ENCODE measurements around the gene NEGR1. TPM values are rescaled to one million over a fixed set of nuclear protein-coding genes. Genes with fewer than 3 reads are reported as not detected.

Gene NEGR1
- total RNA-seq, 1 experiment from 2014 or later = 2.9 TPM

DNA sequence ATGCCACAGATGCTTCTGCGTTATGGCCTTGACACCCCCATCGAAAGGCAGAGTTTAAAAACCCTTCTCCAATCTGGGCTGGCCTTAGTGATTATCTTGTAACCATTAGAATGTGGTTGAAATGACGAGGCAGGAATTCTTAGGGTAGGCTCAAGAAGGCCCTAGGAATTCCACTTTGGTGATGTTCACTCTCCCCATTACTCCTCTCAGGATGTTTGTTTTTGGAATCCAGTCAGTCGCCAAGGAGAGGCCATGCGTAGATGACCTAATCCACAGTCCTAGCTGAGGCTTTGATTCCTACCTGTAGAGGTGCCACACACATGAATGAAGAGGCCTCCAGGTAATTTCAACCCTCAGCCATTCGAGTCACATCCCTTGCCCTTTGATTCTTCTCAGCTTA, 318.2 kb downstream of the NEGR1 start:
- Mint-ChIP-seq H3K36me3 (no peaks in the 10 kb centered on the region), H3K4me1 (peaks cover 19% of the 10 kb centered on the region), H3K9me3 (peaks cover under 1% of the 10 kb centered on the region), H3K27me3 (ENCODE audit: low read depth) (no peaks in the 10 kb centered on the region), H3K4me3 (no peak overlapping the region), H3K27ac (peak overlapping the region; percentile 64; the same call in 1 of the 2 replicates)
- ChIA-PET POLR2A (no interaction called here), CTCF (interaction anchor here (0.9 kb wide), 2 partner anchors 74 to 169 kb away, joined by 4 read pairs; no protein-coding TSS in a partner anchor)
- TF ChIP-seq, protein P1, sequence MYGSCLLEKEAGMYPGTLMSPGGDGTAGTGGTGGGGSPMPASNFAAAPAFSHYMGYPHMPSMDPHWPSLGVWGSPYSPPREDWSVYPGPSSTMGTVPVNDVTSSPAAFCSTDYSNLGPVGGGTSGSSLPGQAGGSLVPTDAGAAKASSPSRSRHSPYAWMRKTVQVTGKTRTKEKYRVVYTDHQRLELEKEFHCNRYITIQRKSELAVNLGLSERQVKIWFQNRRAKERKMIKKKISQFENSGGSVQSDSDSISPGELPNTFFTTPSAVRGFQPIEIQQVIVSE (CRISPR knock-in tag; IDR thresholded peaks at IDR 0.05; ENCODE audit: borderline replicate concordance) = no peak
- TF ChIP-seq SP1 (CRISPR knock-in tag; conservative IDR thresholded peaks at IDR 0.05) (no peak), NFYB (CRISPR knock-in tag; conservative IDR thresholded peaks at IDR 0.05; ENCODE audit: low read depth) (no peak), MXD4 (CRISPR knock-in tag; IDR thresholded peaks at IDR 0.05; ENCODE audit: borderline replicate concordance) (no peak), IRF2 (CRISPR knock-in tag; IDR thresholded peaks at IDR 0.05; ENCODE audit: borderline replicate concordance, low read depth) (no peak), TP53 (CRISPR knock-in tag; IDR thresholded peaks at IDR 0.05) (no peak), MYBL2 (CRISPR knock-in tag; IDR thresholded peaks at IDR 0.05) (no peak), ESRRA (CRISPR knock-in tag; IDR thresholded peaks at IDR 0.05; ENCODE audit: borderline replicate concordance) (no peak), ETV6 (CRISPR knock-in tag; IDR thresholded peaks at IDR 0.05) (no peak), NR3C1 (CRISPR knock-in tag; conservative IDR thresholded peaks at IDR 0.05; ENCODE audit: low read depth) (no peak), NR2C2 (CRISPR knock-in tag; IDR thresholded peaks at IDR 0.05) (no peak)
- TF ChIP-seq, protein P2, sequence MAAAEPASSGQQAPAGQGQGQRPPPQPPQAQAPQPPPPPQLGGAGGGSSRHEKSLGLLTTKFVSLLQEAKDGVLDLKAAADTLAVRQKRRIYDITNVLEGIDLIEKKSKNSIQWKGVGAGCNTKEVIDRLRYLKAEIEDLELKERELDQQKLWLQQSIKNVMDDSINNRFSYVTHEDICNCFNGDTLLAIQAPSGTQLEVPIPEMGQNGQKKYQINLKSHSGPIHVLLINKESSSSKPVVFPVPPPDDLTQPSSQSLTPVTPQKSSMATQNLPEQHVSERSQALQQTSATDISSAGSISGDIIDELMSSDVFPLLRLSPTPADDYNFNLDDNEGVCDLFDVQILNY (CRISPR knock-in tag; IDR thresholded peaks at IDR 0.05) = no peak
- TF ChIP-seq, protein P3, sequence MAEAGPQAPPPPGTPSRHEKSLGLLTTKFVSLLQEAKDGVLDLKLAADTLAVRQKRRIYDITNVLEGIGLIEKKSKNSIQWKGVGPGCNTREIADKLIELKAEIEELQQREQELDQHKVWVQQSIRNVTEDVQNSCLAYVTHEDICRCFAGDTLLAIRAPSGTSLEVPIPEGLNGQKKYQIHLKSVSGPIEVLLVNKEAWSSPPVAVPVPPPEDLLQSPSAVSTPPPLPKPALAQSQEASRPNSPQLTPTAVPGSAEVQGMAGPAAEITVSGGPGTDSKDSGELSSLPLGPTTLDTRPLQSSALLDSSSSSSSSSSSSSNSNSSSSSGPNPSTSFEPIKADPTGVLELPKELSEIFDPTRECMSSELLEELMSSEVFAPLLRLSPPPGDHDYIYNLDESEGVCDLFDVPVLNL (CRISPR knock-in tag; IDR thresholded peaks at IDR 0.05; ENCODE audit: borderline replicate concordance, low read depth) = no peak
- TF ChIP-seq, protein P4, sequence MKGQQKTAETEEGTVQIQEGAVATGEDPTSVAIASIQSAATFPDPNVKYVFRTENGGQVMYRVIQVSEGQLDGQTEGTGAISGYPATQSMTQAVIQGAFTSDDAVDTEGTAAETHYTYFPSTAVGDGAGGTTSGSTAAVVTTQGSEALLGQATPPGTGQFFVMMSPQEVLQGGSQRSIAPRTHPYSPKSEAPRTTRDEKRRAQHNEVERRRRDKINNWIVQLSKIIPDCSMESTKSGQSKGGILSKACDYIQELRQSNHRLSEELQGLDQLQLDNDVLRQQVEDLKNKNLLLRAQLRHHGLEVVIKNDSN (CRISPR knock-in tag; IDR thresholded peaks at IDR 0.05) = no peak
- TF ChIP-seq, protein P5, sequence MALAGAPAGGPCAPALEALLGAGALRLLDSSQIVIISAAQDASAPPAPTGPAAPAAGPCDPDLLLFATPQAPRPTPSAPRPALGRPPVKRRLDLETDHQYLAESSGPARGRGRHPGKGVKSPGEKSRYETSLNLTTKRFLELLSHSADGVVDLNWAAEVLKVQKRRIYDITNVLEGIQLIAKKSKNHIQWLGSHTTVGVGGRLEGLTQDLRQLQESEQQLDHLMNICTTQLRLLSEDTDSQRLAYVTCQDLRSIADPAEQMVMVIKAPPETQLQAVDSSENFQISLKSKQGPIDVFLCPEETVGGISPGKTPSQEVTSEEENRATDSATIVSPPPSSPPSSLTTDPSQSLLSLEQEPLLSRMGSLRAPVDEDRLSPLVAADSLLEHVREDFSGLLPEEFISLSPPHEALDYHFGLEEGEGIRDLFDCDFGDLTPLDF (CRISPR knock-in tag; IDR thresholded peaks at IDR 0.05) = no peak
- TF ChIP-seq, protein P6, sequence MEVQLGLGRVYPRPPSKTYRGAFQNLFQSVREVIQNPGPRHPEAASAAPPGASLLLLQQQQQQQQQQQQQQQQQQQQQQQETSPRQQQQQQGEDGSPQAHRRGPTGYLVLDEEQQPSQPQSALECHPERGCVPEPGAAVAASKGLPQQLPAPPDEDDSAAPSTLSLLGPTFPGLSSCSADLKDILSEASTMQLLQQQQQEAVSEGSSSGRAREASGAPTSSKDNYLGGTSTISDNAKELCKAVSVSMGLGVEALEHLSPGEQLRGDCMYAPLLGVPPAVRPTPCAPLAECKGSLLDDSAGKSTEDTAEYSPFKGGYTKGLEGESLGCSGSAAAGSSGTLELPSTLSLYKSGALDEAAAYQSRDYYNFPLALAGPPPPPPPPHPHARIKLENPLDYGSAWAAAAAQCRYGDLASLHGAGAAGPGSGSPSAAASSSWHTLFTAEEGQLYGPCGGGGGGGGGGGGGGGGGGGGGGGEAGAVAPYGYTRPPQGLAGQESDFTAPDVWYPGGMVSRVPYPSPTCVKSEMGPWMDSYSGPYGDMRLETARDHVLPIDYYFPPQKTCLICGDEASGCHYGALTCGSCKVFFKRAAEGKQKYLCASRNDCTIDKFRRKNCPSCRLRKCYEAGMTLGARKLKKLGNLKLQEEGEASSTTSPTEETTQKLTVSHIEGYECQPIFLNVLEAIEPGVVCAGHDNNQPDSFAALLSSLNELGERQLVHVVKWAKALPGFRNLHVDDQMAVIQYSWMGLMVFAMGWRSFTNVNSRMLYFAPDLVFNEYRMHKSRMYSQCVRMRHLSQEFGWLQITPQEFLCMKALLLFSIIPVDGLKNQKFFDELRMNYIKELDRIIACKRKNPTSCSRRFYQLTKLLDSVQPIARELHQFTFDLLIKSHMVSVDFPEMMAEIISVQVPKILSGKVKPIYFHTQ (CRISPR knock-in tag; IDR thresholded peaks at IDR 0.05) = no peak
- TF ChIP-seq, protein P7, sequence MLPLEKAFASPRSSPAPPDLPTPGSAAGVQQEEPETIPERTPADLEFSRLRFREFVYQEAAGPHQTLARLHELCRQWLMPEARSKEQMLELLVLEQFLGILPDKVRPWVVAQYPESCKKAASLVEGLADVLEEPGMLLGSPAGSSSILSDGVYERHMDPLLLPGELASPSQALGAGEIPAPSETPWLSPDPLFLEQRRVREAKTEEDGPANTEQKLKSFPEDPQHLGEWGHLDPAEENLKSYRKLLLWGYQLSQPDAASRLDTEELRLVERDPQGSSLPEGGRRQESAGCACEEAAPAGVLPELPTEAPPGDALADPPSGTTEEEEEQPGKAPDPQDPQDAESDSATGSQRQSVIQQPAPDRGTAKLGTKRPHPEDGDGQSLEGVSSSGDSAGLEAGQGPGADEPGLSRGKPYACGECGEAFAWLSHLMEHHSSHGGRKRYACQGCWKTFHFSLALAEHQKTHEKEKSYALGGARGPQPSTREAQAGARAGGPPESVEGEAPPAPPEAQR (CRISPR knock-in tag; IDR thresholded peaks at IDR 0.05) = no peak
- TF ChIP-seq, protein P8, sequence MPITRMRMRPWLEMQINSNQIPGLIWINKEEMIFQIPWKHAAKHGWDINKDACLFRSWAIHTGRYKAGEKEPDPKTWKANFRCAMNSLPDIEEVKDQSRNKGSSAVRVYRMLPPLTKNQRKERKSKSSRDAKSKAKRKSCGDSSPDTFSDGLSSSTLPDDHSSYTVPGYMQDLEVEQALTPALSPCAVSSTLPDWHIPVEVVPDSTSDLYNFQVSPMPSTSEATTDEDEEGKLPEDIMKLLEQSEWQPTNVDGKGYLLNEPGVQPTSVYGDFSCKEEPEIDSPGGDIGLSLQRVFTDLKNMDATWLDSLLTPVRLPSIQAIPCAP (CRISPR knock-in tag; IDR thresholded peaks at IDR 0.05) = no peak
- TF ChIP-seq, protein P9, sequence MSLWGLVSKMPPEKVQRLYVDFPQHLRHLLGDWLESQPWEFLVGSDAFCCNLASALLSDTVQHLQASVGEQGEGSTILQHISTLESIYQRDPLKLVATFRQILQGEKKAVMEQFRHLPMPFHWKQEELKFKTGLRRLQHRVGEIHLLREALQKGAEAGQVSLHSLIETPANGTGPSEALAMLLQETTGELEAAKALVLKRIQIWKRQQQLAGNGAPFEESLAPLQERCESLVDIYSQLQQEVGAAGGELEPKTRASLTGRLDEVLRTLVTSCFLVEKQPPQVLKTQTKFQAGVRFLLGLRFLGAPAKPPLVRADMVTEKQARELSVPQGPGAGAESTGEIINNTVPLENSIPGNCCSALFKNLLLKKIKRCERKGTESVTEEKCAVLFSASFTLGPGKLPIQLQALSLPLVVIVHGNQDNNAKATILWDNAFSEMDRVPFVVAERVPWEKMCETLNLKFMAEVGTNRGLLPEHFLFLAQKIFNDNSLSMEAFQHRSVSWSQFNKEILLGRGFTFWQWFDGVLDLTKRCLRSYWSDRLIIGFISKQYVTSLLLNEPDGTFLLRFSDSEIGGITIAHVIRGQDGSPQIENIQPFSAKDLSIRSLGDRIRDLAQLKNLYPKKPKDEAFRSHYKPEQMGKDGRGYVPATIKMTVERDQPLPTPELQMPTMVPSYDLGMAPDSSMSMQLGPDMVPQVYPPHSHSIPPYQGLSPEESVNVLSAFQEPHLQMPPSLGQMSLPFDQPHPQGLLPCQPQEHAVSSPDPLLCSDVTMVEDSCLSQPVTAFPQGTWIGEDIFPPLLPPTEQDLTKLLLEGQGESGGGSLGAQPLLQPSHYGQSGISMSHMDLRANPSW (CRISPR knock-in tag; conservative IDR thresholded peaks at IDR 0.05; ENCODE audit: low read depth) = no peak
- TF ChIP-seq, protein P10, sequence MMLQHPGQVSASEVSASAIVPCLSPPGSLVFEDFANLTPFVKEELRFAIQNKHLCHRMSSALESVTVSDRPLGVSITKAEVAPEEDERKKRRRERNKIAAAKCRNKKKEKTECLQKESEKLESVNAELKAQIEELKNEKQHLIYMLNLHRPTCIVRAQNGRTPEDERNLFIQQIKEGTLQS (CRISPR knock-in tag; conservative IDR thresholded peaks at IDR 0.05) = no peak
- peak; percentile 97 for ATAC-seq
- peak; percentile 16 for DNase-seq (ENCODE audit: low spot score)
